ENCODE measurements around the gene WDR93. TPM values are rescaled to one million over a fixed set of nuclear protein-coding genes. Genes with fewer than 3 reads are reported as not detected.
"Not testable (repeated sequence)": the region's sequence is repeated elsewhere in the genome, so short reads cannot be mapped to it uniquely, and the experiment has no call there.

Gene WDR93
- total RNA-seq, 1 donor from 2014 or later = not detected

- no peak overlapping the region for H3K4me3 ChIP-seq (ENCODE audit: low read depth, low read length)
- TF ChIP-seq, protein P1, sequence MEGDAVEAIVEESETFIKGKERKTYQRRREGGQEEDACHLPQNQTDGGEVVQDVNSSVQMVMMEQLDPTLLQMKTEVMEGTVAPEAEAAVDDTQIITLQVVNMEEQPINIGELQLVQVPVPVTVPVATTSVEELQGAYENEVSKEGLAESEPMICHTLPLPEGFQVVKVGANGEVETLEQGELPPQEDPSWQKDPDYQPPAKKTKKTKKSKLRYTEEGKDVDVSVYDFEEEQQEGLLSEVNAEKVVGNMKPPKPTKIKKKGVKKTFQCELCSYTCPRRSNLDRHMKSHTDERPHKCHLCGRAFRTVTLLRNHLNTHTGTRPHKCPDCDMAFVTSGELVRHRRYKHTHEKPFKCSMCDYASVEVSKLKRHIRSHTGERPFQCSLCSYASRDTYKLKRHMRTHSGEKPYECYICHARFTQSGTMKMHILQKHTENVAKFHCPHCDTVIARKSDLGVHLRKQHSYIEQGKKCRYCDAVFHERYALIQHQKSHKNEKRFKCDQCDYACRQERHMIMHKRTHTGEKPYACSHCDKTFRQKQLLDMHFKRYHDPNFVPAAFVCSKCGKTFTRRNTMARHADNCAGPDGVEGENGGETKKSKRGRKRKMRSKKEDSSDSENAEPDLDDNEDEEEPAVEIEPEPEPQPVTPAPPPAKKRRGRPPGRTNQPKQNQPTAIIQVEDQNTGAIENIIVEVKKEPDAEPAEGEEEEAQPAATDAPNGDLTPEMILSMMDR (conservative IDR thresholded peaks at IDR 0.05; ENCODE audit: low read depth, low read length) = no peak
- peak; percentile 22 for DNase-seq (ENCODE audit: low read depth)
Observed at GRCh38 chr15:89781891-89782618, 91.4 kb downstream of the WDR93 start.

GRCh38 chr15:89782619-89782950 is 92.0 kb downstream of the WDR93 start:
- not testable (repeated sequence) for H3K4me3 ChIP-seq (ENCODE audit: low read depth, low read length); DNase-seq (ENCODE audit: low read depth)

GRCh38 chr15:89783111-89783860 is 92.7 kb downstream of the WDR93 start:
- TF ChIP-seq, protein P1 (conservative IDR thresholded peaks at IDR 0.05; ENCODE audit: low read depth, low read length) = no peak
- no peak for DNase-seq (ENCODE audit: low read depth)
- H3K4me3 ChIP-seq (ENCODE audit: low read depth, low read length) = no peak overlapping the region

DNA sequence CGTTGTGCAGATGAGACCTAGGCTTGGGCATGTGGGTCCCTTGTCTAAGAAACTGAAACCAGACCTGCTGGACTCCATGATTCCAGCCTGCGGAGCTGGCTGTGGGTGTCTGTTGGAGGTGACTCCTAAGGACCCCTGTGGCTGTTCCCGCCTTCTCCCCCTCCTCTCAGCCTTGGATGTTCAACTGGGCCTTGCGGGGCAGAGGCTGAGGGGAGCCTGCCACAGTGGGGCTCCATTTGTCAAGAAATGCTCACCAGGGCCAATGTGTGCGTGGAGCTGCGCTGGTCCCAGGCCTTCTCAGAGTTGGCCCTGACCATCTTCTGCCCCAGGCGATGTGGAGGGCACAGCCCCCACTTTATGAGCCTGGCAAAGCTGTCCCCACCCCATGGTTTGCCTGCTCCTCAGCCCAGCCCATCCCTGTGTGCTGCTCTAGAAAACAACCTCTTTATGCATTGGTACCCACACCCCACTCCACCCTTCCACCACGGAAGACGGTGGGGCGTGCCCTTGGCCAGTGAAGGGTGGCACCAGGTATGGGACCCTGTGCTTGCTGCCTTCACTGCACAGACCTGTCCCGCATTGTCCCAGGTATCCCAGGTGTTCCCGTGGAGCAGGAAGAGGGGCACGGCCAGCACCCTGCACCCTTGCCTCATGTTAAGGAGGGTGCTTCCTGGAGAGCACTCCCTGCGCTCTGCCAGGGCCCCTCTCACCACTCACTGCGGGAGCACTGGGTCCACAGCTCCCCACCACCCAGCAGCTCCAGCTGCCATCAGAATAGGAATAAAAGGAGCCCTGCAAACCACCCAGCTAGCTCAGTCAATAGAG is 93.5 kb downstream of the WDR93 start:
- TF ChIP-seq, protein P1 (conservative IDR thresholded peaks at IDR 0.05; ENCODE audit: low read depth, low read length) = no peak
- H3K4me3 ChIP-seq (ENCODE audit: low read depth, low read length) = no peak overlapping the region
- no peak for DNase-seq (ENCODE audit: low read depth)

- H3K4me3 ChIP-seq (ENCODE audit: low read depth, low read length) = no peak overlapping the region
- TF ChIP-seq, protein P1 (conservative IDR thresholded peaks at IDR 0.05; ENCODE audit: low read depth, low read length) = no peak
- DNase-seq (ENCODE audit: low read depth) = no peak
Observed at GRCh38 chr15:89784686-89784960, 94.0 kb downstream of the WDR93 start.

GRCh38 chr15:89785064-89785773 is 94.6 kb downstream of the WDR93 start:
- no peak overlapping the region for H3K4me3 ChIP-seq (ENCODE audit: low read depth, low read length)
- DNase-seq (ENCODE audit: low read depth) = no peak
- TF ChIP-seq, protein P1 (conservative IDR thresholded peaks at IDR 0.05; ENCODE audit: low read depth, low read length) = no peak

GRCh38 chr15:89785774-89786140 is 95.1 kb downstream of the WDR93 start:
- DNase-seq (ENCODE audit: low read depth) = no peak
- TF ChIP-seq, protein P1 (conservative IDR thresholded peaks at IDR 0.05; ENCODE audit: low read depth, low read length) = no peak
- no peak overlapping the region for H3K4me3 ChIP-seq (ENCODE audit: low read depth, low read length)

Measured in epithelial cell of proximal tubule (primary cell).